HEK293 (cell line): Measurements from ENCODE around the gene SELENOP.

Experiments
- CTCF ChIA-PET: fragments of 350-600 bp; formaldehyde crosslinking; extraction: SDS; loops from one replicate; lab custom pipeline; 2021; ENCODE audit warnings: antibody characterized with exemption; lab: Yijun Ruan, JAX
- POLR2A ChIA-PET: fragments of 300-600 bp; formaldehyde crosslinking; extraction: SDS; loops from one replicate; lab custom pipeline; 2020; ENCODE audit warnings: antibody characterized with exemption, inconsistent platforms; lab: Yijun Ruan, JAX
- H3K27ac ChIP-seq: fragments of 200-500 bp; sonication (Bioruptor generic); 2 replicates; pipeline ENCODE4 v1.5.1; 2014; ENCODE audit warnings: low read depth, low read length, control low read depth, inconsistent platforms; ENCODE audit errors: extremely low read depth
- H3K36me3 ChIP-seq, 2 experiments: fragments of 200-500 bp in 1 of 2; sonication (Bioruptor generic) in 1 of 2; 1 replicate in 1 of 2; 2 replicates in 1 of 2; pipeline ENCODE4 v1.5.1; 2014 to 2017; ENCODE audit warnings: inconsistent platforms in 2 of 2, low read length in 2 of 2; ENCODE audit not compliant: control insufficient read depth in 2 of 2, insufficient read depth in 1 of 2
- H3K4me1 ChIP-seq: fragments of 200-500 bp; sonication (Bioruptor generic); 2 replicates; pipeline ENCODE4 v1.5.1; 2014; ENCODE audit warnings: mild to moderate bottlenecking, low read length, inconsistent platforms; ENCODE audit not compliant: control insufficient read depth, insufficient read depth
- H3K4me3 ChIP-seq: 2 replicates; pipeline ENCODE4 v1.5.1; 2011; ENCODE audit warnings: low read depth, mild to moderate bottlenecking, control low read depth, low read length, moderate library complexity
- H3K9me3 ChIP-seq: fragments of 200-500 bp; sonication (Bioruptor generic); 2 replicates; pipeline ENCODE4 v1.5.1; 2014; ENCODE audit warnings: low read depth, low read length, inconsistent platforms; ENCODE audit not compliant: control insufficient read depth, insufficient read depth
- BCL11B ChIP-seq: fragments of 450-650 bp; formaldehyde crosslinking; IDR thresholded peaks from 2 replicates; pipeline ENCODE4 v1.5.1; 2016; ENCODE audit warnings: low read depth, missing biosample characterization, missing genetic modification characterization
- ELK4 ChIP-seq: IDR thresholded peaks from 2 replicates; pipeline ENCODE4 v1.6.1; 2011; ENCODE audit warnings: mild to moderate bottlenecking, low read depth, low read length, borderline replicate concordance
- GLIS1 ChIP-seq: fragments of 450-650 bp; formaldehyde crosslinking; IDR thresholded peaks from 2 replicates; pipeline ENCODE4 v1.5.1; 2016; ENCODE audit warnings: missing biosample characterization, missing genetic modification characterization
- SETDB1 ChIP-seq: IDR thresholded peaks from one replicate; pipeline ENCODE4 v1.6.1; 2017; ENCODE audit warnings: mild to moderate bottlenecking, low read length, moderate library complexity, mixed read lengths; ENCODE audit not compliant: insufficient read length
- ZBTB11 ChIP-seq: fragments of 450-650 bp; formaldehyde crosslinking; conservative IDR thresholded peaks from 2 replicates; pipeline ENCODE4 v1.5.1; 2016; ENCODE audit warnings: low read depth, missing biosample characterization, missing genetic modification characterization
- ZFP3 ChIP-seq: fragments of 450-650 bp; formaldehyde crosslinking; IDR thresholded peaks from 2 replicates; pipeline ENCODE4 v1.5.1; 2016; ENCODE audit warnings: low read depth, missing biosample characterization, missing genetic modification characterization
- ZFP41 ChIP-seq: fragments of 450-650 bp; formaldehyde crosslinking; IDR thresholded peaks from 2 replicates; pipeline ENCODE4 v1.5.1; 2016; ENCODE audit warnings: missing biosample characterization, missing genetic modification characterization, borderline replicate concordance
- ZNF184 ChIP-seq: fragments of 450-650 bp; IDR thresholded peaks from 2 replicates; pipeline ENCODE4 v1.5.1; 2018; ENCODE audit warnings: missing biosample characterization, mild to moderate bottlenecking, missing genetic modification characterization
- ZNF214 ChIP-seq: fragments of 450-650 bp; formaldehyde crosslinking; IDR thresholded peaks from 2 replicates; pipeline ENCODE4 v1.5.1; 2017; ENCODE audit warnings: missing biosample characterization, mild to moderate bottlenecking, missing genetic modification characterization, borderline replicate concordance
- ZNF221 ChIP-seq: fragments of 450-650 bp; formaldehyde crosslinking; IDR thresholded peaks from 2 replicates; pipeline ENCODE4 v1.5.1; 2017; ENCODE audit warnings: missing biosample characterization, missing genetic modification characterization, borderline replicate concordance
- ZNF558 ChIP-seq: fragments of 450-650 bp; formaldehyde crosslinking; IDR thresholded peaks from 2 replicates; pipeline ENCODE4 v1.5.1; 2016; ENCODE audit warnings: missing biosample characterization, missing genetic modification characterization
- ZNF785 ChIP-seq: fragments of 450-650 bp; formaldehyde crosslinking; IDR thresholded peaks from 2 replicates; pipeline ENCODE4 v1.5.1; 2016; ENCODE audit warnings: missing biosample characterization, missing genetic modification characterization
- TF ChIP-seq, protein P1 (sequence below): fragments of 450-650 bp; formaldehyde crosslinking; IDR thresholded peaks from 2 replicates; pipeline ENCODE4 v1.5.1; 2016; ENCODE audit warnings: missing biosample characterization, missing genetic modification characterization

The SELENOP gene

GRCh38 chr5:42759456-42759855 lies 52.2 kb downstream of the SELENOP start:
- CTCF ChIA-PET, result interaction anchor here (0.6 to 0.8 kb wide), 2 partner anchors 130 to 944 kb away, joined by 3 to 4 read pairs; no protein-coding TSS in a partner anchor

GRCh38 chr5:42756606-42757601 lies 54.8 kb downstream of the SELENOP start, which contains the start of gene CCDC152:
Gene CCDC152 (plus strand): TSS chr5:42756818. CDS start chr5:42759122, 2,304 bp downstream.
- H3K9me3 ChIP-seq, result no peaks in the 10 kb centered on the region
- POLR2A ChIA-PET, result no interaction called here
- no peaks in the 10 kb centered on the region for H3K36me3 ChIP-seq
- CTCF ChIA-PET, result interaction anchor here (1.0 to 1.6 kb wide), 3 partner anchors 10 to 133 kb away, joined by 3 to 6 read pairs (median 4); no protein-coding TSS in a partner anchor
- no peak within 1 kb of the TSS for H3K27ac ChIP-seq
- peaks cover 7% of the 10 kb centered on the region; the same call in 1 of the 2 replicates for H3K4me1 ChIP-seq
- TF ChIP-seq, protein P1, sequence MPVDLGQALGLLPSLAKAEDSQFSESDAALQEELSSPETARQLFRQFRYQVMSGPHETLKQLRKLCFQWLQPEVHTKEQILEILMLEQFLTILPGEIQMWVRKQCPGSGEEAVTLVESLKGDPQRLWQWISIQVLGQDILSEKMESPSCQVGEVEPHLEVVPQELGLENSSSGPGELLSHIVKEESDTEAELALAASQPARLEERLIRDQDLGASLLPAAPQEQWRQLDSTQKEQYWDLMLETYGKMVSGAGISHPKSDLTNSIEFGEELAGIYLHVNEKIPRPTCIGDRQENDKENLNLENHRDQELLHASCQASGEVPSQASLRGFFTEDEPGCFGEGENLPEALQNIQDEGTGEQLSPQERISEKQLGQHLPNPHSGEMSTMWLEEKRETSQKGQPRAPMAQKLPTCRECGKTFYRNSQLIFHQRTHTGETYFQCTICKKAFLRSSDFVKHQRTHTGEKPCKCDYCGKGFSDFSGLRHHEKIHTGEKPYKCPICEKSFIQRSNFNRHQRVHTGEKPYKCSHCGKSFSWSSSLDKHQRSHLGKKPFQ (tag by site-specific recombination), result no peak
- no peak for TF ChIP-seq GLIS1
- TF ChIP-seq SETDB1, result no peak
- TF ChIP-seq ZBTB11 (tag by site-specific recombination), result 0 out of 2 replicates have a peak, but pooled peaks have one; percentile 25
- TF ChIP-seq ZNF221 (tag by site-specific recombination), result no peak
- no peak for TF ChIP-seq BCL11B (tag by site-specific recombination)
- TF ChIP-seq ZNF558 (tag by site-specific recombination), result no peak
- no peak within 1 kb of the TSS for H3K4me3 ChIP-seq

More at GRCh38 chr5:42759456-42759855, 52.2 kb downstream of the SELENOP start:
- no peaks in the 10 kb centered on the region for H3K36me3 ChIP-seq
- POLR2A ChIA-PET, result no interaction called here
- no peaks in the 10 kb centered on the region for H3K9me3 ChIP-seq
- no peaks in the 10 kb centered on the region for H3K4me1 ChIP-seq
- H3K4me3 ChIP-seq, result no peak overlapping the region
- TF ChIP-seq ZNF214 (tag by site-specific recombination) (no peak), ELK4 (no peak), ZFP3 (tag by site-specific recombination) (no peak), ZFP41 (tag by site-specific recombination) (no peak), ZNF785 (tag by site-specific recombination) (no peak), ZNF184 (tag by site-specific recombination) (no peak)
- H3K27ac ChIP-seq, result no peak overlapping the region
